Right lung (tissue), 5 donors: ENCODE data around the gene SENP7. TPM values are rescaled to one million over a fixed set of nuclear protein-coding genes. Genes with fewer than 3 reads are reported as not detected.
"Not testable (repeated sequence)": the region's sequence is repeated elsewhere in the genome, so short reads cannot be mapped to it uniquely, and the experiment has no call there.

Experiments used
- DNase-seq, 2 donors: peaks; one replicate each; pipeline ENCODE4 v3.0.0-alpha.2; 2013
- polyA plus RNA-seq, 5 donors: library from polyadenylated mRNA; unstranded; fragments of 120-200 nt; gene quantifications; one replicate each; pipeline versions ENCODE4 v1.2.1 to v1.2.3, GENCODE V29; 2013; ENCODE audit warnings: inconsistent platforms in 1 of 5, low replicate concordance in 1 of 5; ENCODE audit not compliant: insufficient read length in 5 of 5, insufficient read depth in 1 of 5

SENP7 gene
- polyA plus RNA-seq, 5 donors, result 60.3 to 135 (median 105) TPM

DNA sequence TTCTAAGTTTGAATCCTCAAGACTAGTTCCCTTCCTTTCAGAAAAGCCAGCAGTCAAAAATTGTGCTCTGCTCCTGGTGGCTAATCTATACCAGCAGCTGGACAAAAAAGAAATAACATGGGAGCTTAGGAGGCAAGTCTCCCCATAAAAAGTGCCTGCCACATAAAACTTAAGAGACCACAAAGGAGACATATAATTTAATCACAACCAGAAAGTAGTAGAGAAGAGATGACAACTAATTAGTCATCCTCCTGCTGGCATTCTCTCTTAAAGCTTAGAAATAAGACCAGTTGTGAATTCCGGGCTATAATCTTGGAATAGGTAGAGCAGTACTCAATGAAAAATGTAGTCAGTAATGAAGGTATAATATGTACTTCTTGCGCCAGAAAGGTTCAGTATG is 172.4 kb downstream of the SENP7 start:
- no peak for DNase-seq

DNA sequence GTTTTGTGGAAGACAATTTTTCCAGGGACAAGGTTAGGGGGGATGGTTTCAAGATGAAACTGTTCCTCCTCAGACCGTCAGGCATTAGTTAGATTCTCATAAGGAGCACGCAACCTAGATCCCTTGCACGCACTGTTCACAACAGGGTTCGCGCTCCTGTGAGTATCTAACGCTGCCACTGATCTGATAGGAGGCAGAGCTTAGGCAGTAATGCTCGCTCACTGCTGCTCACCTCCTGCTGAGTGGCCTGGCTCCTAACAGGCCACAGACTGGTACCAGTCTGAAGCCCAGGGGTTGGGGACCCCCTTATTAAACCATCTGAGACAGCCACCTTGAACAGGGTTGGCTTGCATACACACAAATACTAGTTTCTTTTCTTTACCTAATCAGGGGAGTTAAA is 179.1 kb downstream of the SENP7 start:
- no peak for DNase-seq

DNA sequence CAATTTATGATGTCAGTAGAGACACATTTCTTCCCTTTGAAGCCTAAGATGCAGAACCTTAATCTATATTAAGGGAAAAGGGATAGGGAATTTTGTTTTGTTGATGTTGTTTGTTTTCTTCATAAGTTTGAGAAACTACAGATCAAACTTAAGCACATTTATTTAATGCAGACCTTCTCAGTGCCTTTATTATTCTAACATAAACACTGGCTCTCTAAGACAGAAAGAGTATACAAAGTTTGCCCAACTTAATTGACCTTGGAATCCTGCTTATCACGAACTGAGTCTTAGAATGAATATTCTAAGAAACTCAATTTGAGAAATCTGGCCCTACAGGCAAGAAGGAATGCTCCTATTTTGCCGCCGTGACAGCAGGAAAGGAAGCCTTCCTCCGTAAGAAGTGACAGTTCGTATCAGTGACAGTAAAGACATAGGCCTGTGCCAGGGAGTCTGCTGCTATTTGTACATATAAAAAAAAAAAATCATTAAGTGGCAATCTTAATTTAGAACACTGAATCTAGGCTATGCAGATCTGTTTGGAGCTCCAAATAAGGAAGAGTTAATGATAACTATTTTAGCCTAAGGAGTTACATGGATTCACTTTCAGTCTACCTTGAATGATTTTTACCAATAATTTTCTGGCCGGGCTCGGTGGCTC is 183.9 kb downstream of the SENP7 start:
- no peak for DNase-seq

DNA sequence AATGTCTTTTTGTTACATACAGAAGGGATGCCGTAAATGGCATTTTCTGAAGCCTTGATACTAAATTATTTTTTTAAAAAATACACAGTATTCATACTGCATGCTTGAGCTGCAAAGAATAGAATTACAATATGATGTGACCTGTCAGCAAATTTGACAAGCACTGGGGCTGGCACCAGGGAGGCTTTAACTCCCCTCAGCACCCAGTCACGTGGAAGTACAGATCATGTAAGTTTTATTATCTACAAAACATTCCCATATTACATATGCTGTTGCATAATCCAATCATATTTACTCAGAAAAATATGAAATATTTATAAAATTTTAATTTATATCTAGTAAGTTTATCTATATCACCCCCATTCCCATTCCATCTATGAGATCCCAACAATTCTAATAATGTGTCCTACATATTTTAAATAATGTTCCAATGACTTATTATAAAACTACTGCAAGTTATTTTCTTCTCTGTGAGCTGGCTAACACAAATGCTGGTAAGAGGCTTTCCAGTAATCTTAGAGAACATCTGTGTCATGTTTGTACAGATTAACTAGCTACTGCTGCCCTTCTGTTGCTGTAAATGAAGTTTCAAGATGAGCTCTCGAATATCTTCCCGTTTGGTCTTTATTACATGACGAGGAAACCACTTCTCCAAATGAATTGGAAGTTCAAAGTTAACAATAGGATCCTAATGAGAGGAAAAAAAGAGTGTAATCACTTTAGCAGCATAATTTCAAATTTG is 187.4 kb downstream of the SENP7 start:
- DNase-seq, result no peak

DNA sequence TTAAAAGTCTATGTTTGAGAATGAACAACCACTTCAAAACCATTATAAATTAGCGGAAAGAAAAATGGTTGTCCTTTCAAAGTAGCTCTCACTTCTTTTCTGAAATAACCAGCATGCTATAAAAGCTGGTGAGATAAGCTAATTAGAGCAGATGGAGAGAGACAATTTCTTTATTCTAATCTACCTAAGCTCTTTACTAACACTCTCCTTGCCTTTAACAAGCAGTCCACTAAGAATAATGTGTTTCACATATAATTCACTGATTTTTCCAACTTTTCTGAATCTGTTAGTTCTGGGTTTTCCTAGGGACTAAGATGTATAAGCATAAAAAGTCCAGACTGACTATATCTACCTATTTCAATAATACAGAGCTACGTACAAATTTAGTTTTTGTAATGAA is 192.5 kb downstream of the SENP7 start, which contains the start of gene IMPG2:
TSS of gene IMPG2 (minus strand) at position 101 of the 400 bp plus-strand sequence. CDS start 203 bp downstream, outside the sequence.
- DNase-seq, result no peak

DNA sequence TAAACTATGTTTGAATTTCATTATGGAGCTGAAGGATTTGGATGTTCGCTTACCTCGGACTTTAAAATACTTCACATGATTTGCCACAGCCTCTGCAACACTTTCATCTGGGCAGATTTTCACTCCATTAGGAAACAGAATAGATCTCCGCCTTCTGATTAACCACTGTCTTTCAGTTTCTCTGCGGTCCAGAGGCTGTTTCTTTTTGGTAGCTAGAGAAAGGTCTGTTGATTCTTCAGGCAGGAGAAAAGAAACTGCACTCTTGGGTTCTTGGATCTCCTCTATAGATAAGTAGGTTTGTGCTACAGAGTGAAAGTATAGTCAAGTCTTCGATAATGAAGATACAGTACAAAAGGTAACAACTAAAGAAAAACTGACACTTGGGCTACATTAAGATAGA is 193.5 kb downstream of the SENP7 start:
- no peak for DNase-seq

DNA sequence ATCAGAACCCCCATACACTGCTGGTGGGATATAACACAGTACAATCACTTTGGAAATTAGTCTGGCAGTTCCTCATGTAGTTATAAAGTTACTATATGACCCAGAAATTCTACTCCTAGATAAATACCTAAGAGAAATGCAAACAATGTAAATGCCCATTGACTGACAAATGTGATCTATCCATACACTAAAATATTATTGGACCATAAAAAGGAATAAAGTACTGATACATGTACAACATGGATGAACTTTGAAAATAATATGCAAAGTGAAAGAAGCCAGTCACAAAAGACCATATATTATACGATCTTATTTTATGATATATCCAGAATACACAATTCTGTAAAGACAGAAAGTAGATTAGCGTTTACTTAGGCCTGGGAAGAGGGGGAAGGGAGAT is 200.5 kb downstream of the SENP7 start:
- no peak for DNase-seq

DNA sequence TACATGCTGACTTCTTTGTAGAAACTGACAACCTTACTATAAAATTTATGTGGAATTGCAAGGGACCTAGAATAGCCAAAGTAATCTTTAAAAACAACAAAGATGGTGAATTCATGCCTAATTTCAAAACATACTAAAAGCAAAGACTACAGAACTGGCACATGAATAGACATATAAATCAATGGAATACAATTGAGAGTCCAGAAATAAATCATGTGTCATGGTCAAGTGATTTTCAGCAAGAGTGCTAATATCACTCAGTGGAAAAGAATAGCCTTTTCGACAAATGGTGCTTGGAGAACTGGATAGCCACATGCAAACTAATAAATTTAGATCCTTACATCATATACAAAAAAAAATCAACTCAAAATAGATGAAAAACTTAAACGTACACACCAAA is 201.3 kb downstream of the SENP7 start:
- DNase-seq, result no peak

DNA sequence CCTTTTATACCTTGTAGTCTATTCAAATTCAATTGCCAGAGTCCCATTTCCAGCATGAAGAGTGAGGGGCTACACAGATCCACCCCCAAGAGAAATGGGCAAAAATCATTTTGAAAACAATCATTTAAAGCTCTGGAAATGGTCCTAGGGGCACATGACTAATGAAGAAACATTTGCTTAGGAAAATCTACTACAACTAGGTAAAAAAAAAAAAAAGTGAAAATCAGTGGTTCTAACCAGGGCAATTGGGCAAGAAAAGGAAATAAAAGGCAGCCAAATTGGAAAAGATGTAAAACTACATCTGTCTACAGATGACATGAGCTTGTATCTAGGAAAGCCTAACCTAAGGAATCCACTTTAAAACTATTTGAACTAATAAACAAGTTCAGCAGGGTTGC is 202.0 kb downstream of the SENP7 start:
- no peak for DNase-seq

DNA sequence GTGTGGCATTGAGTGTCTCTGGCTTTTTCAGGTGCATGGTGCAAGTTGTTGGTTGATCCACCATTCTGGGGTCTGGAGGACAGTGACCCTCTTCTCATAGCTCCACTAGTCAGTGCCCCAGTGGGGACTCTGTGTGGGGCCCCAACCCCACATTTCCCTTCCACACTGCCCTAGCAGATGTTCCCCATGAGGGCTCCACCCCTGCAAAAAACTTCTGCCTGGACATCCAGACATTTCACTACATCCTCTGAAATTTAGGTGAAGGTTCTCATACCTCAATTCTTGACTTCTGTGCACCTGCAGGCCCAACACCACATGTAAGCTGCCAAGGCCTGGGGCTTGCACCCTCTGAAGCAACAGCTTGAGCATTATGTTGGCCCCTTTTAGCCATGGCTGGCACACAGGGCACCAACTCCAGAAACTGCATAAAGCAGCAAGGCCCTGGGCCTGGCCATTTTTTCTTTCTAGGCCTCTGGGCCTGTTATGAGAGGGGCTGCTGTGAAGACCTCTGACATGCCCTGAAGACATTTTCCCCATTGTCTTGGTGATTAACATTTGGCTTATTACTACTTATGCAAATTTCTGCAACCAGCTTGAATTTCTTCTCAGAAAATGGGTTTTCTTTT is 204.8 kb downstream of the SENP7 start:
- DNase-seq, result not testable (repeated sequence)

DNA sequence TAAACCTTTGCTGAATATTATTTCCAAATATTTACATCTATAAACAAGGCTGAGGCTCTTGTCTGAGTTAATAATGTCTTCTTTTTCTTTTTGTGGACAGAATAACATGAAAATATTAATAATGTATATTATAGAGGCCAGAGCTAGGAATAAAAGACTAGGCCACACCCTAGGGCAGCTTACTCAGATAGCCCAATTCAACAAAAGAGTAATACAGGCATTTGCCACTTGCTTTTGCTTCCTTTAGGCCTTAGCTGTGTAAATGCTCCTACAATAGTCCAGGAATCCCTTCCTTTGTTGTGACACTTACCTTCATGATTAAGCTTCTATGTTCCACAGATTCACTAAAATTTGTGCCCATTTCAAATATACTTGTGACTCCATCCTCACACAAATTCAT is 209.2 kb downstream of the SENP7 start:
- no peak for DNase-seq

DNA sequence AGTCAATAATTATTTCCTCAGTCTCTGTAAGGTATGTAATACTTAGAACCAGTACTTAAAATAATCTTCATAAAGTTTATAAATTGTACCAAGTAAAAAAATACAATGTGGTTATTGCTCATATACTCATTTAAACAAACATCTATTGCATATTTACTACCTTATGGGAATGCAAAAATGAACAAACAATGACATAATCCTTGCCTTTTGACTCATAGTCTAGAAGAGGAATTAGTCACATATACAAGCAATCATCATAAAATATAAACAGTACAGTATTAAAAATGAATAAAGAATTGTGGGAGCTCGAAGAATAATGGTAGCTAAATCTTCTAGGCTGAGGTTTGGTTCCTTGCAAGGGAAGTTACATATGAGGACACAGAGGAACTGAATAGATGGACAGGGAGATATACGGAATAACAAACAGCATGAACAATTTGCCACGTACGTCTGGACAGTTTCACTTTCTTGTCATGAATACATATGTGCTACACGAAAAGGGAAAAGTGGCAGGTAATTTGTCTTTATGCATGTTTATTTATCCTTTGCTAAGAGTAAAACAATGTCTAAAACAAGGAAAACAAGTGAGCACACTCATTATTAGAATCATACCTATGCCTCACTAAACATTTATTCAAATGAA is 209.8 kb downstream of the SENP7 start:
- no peak for DNase-seq

DNA sequence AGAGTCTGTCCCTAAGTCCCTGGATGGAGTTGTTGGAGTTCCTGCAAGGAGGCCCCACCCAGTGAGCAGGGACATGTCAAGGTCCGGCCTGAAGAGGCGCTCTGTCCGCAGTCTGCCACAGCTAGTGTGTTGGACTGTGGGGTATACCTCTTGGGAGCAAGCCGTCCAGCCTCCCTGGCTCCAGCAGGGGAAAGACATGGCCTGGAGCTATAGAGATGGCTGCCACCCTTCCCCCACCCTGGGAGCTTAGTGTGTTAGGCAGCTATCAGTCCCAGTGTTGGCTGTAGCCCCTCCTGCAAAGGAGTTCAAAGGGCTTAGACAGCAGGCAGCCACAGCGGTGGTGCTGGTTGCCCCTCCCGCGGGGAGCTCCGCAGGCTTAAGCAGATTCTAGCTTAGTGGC is 212.9 kb downstream of the SENP7 start:
- DNase-seq, result no peak

DNA sequence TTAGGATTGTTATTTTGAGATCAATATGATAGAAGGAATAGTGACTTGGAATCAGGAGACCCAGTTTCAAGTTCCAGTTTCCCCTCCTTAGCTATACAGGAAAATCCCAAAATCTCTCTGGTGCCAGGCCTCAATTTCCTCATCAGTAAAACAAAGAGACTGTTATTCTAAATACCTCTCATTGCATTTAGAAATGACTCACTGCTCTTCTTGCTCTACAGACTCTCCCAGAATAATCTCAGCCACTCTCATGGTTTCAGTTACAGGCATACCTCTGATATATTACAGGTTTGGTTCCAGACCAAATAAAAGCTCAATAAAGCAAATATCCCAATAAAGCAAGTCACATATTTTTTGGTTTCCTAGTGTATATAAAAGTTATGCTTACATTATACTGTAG is 221.0 kb downstream of the SENP7 start:
- DNase-seq, result no peak

DNA sequence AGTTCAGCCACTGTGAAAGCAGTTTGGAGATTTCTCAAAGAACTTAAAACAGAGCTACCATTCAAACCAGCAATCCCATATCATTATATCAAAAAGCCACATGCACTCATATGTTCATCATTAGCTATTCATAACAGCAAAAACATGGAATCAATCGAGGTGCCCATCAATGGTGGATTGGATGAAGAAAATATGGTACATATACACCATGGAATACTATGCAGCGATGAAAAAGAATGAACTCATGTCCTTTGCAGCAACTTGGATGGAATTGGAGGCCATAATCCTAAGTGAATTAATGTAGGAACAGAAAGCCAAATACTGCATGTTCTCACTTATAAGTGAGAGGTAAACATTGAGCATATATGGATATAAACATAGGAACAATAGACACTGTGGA is 224.7 kb downstream of the SENP7 start:
- DNase-seq, result no peak

DNA sequence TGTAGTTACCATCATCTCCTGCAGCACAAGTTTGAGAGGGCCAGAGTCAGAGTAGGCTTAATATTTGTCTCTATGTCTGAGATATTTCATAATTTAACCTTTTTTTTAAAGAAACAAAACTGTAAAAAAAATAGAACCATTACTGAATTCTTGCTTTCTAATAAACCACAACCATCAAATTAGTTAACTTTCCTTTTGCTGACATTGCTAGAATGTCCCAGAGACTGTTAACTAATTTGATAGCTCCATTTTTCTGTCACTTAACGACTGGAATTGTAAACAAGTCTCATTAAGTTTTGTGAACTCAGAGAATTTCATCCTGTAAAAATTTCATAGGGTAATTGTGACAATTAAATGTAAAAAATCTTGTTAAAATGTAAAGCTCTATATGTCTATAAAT is 228.3 kb downstream of the SENP7 start:
- no peak for DNase-seq

DNA sequence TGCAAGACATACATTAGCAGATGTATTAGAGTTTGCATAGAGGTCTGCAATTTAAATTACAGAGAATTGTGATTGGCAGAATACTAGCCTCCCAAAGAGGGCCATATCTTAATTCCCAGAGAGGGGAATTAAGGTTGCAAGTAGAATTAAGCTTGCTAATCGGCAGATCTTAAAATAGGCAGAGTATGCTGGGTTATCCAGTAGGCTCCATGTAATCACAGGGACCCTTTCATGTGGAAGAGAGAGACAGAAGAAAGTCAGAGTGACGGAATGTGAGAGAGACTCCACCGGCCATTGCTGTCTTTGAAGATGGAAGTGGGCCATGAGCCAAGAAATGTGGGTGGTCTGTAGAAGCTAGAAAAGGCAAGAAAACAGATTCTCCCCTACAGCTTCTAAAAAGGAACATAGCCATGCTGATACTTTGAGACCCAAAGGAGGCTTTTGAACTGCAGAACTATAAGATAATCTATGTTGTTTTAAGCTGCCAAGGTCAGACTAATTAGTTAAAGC is 231.4 kb downstream of the SENP7 start:
- DNase-seq, result peak; percentile 55 to 70

DNA sequence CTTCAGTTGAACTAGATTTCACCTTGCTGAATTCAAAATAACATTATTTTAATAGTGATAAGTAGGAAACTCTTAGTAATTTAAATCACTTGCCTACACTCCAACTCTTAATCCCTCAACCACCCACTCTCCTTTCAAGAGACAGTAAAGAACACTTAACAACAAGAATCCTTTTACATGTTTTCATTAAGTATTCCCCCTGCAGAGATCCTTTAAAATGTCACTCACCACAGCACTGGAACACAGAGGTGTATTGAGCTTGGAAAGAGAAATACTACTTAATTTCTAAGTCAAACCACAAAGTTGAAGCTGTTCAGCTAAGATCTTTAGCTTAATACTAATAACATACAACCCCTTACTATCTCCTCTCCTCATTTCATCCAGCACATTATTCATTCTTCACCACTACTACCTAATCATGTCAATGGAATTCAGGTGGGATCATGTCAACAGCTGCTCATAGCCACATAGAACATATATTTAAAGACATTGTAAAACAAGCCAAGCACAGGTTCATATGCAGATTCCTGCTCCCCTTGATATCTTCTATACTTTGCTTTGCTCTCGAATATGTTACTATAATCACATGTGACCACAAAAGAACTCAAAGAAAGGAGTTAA is 233.1 kb downstream of the SENP7 start:
- no peak for DNase-seq

DNA sequence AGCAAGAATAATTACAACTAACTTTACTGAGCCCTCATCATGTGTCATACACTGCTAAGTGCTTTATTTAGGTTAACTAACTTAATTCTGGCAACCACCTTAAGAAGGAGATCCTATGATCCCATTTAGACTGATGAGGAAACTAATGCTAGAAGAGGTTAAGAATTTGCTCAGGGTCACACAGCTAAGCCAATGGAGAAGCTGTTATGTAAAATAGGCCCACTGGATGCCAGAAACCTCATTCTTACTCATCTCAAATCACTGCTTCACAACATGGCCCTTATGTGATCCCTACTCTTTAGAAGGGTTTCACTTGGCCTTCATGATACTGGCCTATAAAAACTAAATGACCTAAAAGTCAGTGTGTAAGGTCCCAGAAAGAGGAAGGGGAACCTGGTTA is 233.8 kb downstream of the SENP7 start:
- no peak for DNase-seq

DNA sequence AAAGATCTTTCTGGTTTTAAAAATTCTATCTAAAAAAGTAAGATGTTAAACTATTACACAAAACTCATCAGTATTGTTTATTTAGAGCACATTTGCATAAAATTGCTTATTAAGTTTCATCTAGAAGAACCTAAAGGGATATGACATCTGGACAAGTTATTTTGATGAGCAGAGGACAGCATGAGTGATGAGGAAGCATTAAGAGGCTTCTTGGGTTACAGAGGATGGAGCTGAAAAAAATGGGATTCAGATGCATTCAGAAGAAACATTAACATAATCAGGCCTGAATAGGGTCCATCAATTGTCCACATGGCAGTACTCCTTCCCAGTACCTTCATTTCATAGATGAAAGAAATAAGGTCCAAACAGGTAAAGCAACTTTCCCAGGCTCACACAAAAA is 234.3 kb downstream of the SENP7 start:
- no peak for DNase-seq
